Right atrium auricular region (tissue), 2 donors: Measurements from ENCODE around the gene AMER1. TPM values are rescaled to one million over a fixed set of nuclear protein-coding genes. Genes with fewer than 3 reads are reported as not detected.

Source experiments
- DNase-seq: peaks from one replicate; pipeline ENCODE4 v3.0.0-alpha.2; 2019; ENCODE audit warnings: low spot score
- H3K27ac ChIP-seq, 2 donors: fragments of 200-600 bp; sonication (generic); 1 replicate in 1 of 2; 2 replicates in 1 of 2; pipeline ENCODE4 v1.5.1; 2016 to 2019
- H3K27me3 ChIP-seq, 2 donors: fragments of 200-600 bp; sonication (generic); one replicate each; pipeline versions ENCODE4 v1.5.1 to v1.6.0; 2017 to 2019
- H3K36me3 ChIP-seq: fragments of 200-600 bp; sonication (generic); one replicate; pipeline ENCODE4 v1.5.1; 2016
- H3K4me1 ChIP-seq, 2 donors: fragments of 200-600 bp; sonication (generic); one replicate each; pipeline versions ENCODE4 v1.5.1 to v1.6.0; 2017 to 2019
- H3K4me3 ChIP-seq, 2 donors: fragments of 200-600 bp; sonication (generic); 1 replicate in 1 of 2; 2 replicates in 1 of 2; pipeline ENCODE4 v1.5.1; 2017 to 2019; ENCODE audit warnings: mild to moderate bottlenecking in 1 of 2, moderate library complexity in 1 of 2
- H3K9me3 ChIP-seq, 2 donors: fragments of 200-600 bp; sonication (generic); one replicate each; pipeline ENCODE4 v1.5.1; 2019
- CTCF ChIP-seq, 2 donors: fragments of 200-600 bp; sonication (generic); IDR thresholded peaks; one replicate each; pipeline ENCODE4 v1.5.1; 2019; ENCODE audit warnings: antibody characterized with exemption in 2 of 2
- total RNA-seq, 2 donors: library from RNA; depleted of rRNA; stranded (reverse); fragments of >200 nt; gene quantifications; one replicate each; pipeline ENCODE4 v1.1.0, GENCODE V29; 2016

Gene AMER1
- total RNA-seq, 2 donors from 2014 or later, result 3.5 to 4.1 TPM

GRCh38 chrX:64196606-64197005 lies 8.9 kb downstream of the AMER1 start:
- no peak overlapping the region for H3K27ac ChIP-seq
- H3K4me3 ChIP-seq, result no peak overlapping the region
- H3K27me3 ChIP-seq, result no peaks in the 10 kb centered on the region
- H3K9me3 ChIP-seq, result no peaks in the 10 kb centered on the region
- TF ChIP-seq CTCF (IDR thresholded peaks at IDR 0.05), result no peak
- peaks cover 9% of the 10 kb centered on the region for H3K36me3 ChIP-seq
- DNase-seq, result no peak
- peaks cover 0 to 6% of the 10 kb centered on the region in 2 donors for H3K4me1 ChIP-seq

- no peak overlapping the region for H3K27ac ChIP-seq
Measured at GRCh38 chrX:64195862-64196261, 9.6 kb downstream of the AMER1 start.

GRCh38 chrX:64192673-64193072 lies 12.8 kb downstream of the AMER1 start:
- H3K4me3 ChIP-seq, result no peak overlapping the region
- no peak for DNase-seq
- H3K27me3 ChIP-seq, result no peaks in the 10 kb centered on the region
- H3K4me1 ChIP-seq, result peaks cover 0 to 8% of the 10 kb centered on the region in 2 donors
- H3K36me3 ChIP-seq, result peaks cover 13% of the 10 kb centered on the region
- H3K9me3 ChIP-seq, result no peaks in the 10 kb centered on the region
- no peak for TF ChIP-seq CTCF (IDR thresholded peaks at IDR 0.05)
- no peak overlapping the region for H3K27ac ChIP-seq

More at GRCh38 chrX:64195862-64196261, 9.6 kb downstream of the AMER1 start:
- H3K9me3 ChIP-seq, result no peaks in the 10 kb centered on the region
- H3K27me3 ChIP-seq, result no peaks in the 10 kb centered on the region
- peaks cover 0 to 6% of the 10 kb centered on the region in 2 donors for H3K4me1 ChIP-seq
- H3K36me3 ChIP-seq, result peaks cover 13% of the 10 kb centered on the region
- TF ChIP-seq CTCF (IDR thresholded peaks at IDR 0.05), result no peak
- no peak for DNase-seq
- H3K4me3 ChIP-seq, result no peak overlapping the region

- TF ChIP-seq CTCF (IDR thresholded peaks at IDR 0.05), result no peak
- Histone ChIP-seq H3K27ac (no peak overlapping the region), H3K27me3 (no peaks in the 10 kb centered on the region), H3K4me3 (no peak overlapping the region), H3K9me3 (no peaks in the 10 kb centered on the region), H3K4me1 (peaks cover 0 to 14% of the 10 kb centered on the region in 2 donors), H3K36me3 (peaks cover 13% of the 10 kb centered on the region)
- no peak for DNase-seq
Measured at GRCh38 chrX:64192040-64192439, 13.5 kb downstream of the AMER1 start.

GRCh38 chrX:64191281-64192010 lies 14.1 kb downstream of the AMER1 start:
- no peak for TF ChIP-seq CTCF (IDR thresholded peaks at IDR 0.05)
- DNase-seq, result no peak
- H3K4me3 ChIP-seq, result no peak overlapping the region

More at GRCh38 chrX:64191281-64192010, 14.1 kb downstream of the AMER1 start:
- Histone ChIP-seq H3K27me3 (no peaks in the 10 kb centered on the region), H3K4me1 (peaks cover 0 to 18% of the 10 kb centered on the region in 2 donors), H3K36me3 (peaks cover 13% of the 10 kb centered on the region), H3K9me3 (no peaks in the 10 kb centered on the region), H3K27ac (no peak overlapping the region)
